HG03045 (cell line): ENCODE measurements around the gene EIF3I.

Experiments used
- ATAC-seq: cut with Tn5 transposase; IDR thresholded peaks from one replicate; pipeline ENCODE4 v1.9.1; 2021; ENCODE audit warnings: mild to moderate bottlenecking, moderate library complexity; ENCODE audit not compliant: unreplicated experiment

The EIF3I gene

DNA sequence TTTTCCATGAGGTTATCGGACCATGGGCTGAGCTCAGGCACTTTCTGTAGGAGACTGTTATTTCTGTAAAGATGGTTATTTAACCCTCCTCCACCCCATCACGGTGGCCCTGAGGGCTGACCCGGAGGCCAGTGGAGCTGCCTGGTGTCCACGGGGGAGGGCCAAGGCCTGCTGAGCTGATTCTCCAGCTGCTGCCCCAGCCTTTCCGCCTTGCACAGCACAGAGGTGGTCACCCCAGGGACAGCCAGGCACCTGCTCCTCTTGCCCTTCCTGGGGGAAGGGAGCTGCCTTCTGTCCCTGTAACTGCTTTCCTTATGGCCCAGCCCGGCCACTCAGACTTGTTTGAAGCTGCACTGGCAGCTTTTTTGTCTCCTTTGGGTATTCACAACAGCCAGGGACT is 24.4 kb upstream of the EIF3I start:
- no peak for ATAC-seq

DNA sequence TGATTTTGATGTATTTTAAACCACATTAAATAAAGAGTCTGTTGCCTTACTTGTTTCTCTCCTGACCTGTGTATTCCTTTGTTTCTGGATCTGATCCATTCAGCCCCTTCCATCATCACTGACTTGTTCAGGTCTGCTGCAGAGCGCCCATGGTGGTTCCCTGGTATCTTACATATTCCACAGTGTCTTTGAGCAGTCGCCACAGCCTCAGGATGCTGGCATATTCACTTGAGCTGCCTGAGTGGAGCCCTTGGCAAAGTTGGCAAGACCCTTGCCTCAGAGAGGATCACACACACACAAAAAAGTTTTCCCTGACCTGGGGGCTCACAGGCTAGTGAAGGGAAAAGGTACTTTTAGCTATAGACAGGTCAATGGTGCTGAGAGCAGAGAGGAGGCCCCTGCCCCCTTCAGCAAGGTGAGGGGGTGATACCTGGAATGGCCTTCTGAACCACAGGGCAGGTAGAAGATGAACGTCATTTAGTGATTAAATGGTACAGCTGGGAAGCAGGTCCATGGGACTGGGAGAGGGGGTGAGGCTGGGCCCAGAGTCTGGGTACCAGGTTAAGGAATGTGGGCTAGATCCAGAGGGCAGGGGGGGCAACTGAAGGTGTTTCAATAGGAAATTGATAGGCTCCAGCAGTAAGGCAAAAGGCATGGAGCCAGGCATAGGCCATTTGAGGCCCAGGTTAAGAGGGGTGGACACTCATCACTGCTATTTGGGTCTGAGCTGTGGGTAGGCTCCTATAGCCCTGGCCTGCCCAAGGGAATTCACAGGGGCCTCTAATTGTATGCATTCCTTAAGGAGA is 23.8 kb upstream of the EIF3I start:
- ATAC-seq: no peak

DNA sequence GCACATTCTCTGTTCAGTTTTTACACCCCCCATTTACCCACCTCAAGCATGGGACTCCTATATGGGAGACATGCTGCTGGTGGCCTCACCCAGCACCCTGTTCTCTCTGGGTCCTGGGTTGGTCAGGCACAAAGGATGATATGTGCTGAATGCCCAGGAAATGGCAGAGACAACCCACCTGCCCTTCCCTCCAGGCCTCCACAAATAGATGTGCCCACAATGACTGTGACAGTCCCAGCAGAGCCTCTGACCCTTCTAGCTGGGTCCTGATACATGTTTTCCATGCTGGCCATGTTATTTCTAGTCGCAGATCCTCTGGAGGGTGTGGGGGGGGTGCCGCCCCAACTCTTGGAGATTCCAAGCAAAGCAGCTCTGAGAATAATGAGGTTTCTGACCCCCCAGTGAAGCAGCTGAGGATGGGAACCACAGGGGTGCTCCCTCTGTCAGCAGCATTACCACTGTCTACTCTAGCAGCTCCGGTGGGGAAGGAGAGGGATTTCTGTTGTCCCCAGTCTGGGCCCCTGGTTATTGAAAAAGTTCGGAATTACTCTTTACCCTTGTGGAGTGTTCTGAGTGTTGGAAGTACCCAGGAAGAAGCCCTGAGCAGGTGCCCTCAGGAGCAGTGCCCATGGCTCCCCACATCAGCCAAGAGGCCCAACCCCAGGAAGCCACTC is 23.0 kb upstream of the EIF3I start:
- ATAC-seq: no peak

DNA sequence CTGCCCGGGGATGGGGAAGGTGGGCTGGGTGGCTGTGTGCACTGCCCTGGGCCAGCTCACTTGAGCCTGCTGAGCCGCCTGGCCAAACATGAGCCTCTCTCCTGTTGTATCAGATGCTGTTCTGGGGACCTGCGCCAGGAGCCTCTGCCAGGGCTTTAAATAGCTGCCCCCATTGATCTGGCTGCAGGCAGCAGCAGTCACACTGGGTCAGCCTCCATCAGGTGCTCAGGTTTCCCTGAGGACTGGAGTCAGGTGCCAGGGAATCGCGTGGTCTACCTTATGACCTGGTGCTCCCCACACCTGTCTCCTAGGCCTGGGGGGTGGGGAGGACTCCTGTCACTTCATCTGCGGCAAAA is 22.5 kb upstream of the EIF3I start:
- no peak for ATAC-seq

DNA sequence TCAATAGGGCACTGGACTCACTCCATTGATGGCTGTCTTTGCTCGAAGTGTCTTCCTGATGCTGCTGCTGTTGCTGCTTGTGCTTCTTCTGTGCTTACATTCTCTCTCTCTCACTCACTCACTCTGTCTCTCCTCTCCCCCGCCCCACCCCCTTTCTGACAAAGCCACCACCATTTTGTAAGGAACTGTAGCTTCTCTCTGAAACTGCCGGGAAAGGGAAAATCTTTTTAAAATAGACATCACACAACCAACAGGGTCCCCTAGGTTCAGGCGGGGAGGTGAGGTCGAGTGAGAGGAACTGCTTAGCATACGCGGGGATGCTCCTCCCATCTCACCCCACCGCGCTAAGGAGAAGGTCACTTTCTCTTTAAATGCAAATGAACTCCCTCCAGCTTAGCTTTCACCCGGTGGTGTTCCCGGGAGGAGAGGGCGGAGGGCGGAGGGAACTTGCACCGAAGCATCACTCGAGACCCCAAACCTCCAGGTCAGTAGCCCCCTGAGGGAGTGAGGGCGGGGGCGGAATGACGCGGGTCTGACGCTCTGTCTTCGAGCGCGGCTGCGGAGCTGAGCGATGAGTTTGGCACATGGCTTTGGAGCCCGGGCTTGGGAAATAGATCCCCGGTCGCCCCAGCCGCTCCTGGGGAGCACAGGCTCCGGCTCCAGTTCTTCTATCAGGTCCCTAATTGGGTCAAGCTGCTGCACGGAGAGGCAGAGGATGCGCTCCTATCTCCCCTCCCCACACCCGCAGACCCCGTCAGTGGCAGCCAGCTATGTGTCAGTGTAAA is 21.8 kb upstream of the EIF3I start, which contains the start of gene CCDC28B:
Gene CCDC28B (plus strand): TSS at position 370 of the 785 bp plus-strand sequence. CDS start 1,341 bp downstream, outside the sequence.
- ATAC-seq: peak; percentile 25

DNA sequence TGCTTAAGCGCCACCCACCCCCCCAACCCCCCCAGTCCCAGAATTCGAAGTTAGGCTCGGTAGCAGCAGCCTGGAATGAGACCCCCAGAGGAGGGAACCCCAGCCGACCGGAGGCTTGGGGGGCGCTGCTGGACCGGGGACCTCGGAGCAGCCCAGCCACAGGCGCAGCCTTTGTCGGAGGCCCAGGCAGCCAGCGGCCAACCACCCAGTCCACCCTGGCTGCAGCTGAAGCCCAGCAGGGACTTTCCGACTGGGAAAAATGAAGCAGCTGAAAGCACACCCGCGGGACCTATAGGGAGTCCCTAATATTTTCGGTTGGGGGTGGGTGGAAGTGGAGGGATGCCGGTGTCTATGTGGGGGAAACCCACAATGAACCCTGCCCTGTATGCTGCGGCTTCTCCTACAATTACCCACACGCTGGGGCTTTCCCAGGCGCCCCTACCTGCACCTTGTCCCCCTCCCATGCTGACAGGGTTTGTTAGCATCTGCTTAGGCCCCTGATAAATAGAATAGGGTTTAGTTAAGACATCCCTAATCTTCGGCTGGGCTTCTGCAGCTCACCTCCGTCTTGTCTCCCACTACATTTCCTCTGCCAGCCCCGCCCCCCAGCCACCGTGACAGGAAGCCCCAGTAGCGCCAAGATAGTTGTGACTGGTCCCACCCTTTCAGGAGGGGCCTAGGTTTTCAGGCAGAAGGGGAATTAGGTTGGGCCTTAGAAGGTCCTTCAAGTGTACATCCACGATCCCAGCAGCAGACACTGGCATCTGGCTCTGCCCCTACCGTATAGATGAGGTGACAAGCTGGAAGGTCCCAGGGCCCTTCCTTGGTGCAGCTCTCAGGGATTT is 21.0 kb upstream of the EIF3I start:
- peak; percentile 37 for ATAC-seq

DNA sequence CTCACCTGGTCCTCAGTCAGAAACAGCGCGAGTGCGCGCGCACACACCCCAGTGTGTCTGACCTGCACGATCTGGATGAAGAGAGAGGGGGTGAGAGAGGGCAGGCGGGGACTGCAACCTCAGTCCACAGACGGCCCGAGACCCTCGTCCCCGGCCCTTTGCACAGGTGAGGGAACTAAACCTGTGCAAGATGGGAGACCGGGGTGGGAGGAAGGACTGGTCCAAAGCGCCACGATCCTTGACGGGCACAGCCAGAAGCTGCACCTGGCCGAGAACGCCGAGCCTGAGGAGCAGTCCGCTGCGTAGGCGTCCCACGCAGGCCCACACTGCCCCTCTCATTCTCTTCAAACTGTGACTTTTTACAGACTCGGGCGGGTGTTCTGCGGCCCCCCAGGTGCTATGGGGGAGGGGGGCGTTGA is 17.3 kb upstream of the EIF3I start:
- no peak for ATAC-seq

DNA sequence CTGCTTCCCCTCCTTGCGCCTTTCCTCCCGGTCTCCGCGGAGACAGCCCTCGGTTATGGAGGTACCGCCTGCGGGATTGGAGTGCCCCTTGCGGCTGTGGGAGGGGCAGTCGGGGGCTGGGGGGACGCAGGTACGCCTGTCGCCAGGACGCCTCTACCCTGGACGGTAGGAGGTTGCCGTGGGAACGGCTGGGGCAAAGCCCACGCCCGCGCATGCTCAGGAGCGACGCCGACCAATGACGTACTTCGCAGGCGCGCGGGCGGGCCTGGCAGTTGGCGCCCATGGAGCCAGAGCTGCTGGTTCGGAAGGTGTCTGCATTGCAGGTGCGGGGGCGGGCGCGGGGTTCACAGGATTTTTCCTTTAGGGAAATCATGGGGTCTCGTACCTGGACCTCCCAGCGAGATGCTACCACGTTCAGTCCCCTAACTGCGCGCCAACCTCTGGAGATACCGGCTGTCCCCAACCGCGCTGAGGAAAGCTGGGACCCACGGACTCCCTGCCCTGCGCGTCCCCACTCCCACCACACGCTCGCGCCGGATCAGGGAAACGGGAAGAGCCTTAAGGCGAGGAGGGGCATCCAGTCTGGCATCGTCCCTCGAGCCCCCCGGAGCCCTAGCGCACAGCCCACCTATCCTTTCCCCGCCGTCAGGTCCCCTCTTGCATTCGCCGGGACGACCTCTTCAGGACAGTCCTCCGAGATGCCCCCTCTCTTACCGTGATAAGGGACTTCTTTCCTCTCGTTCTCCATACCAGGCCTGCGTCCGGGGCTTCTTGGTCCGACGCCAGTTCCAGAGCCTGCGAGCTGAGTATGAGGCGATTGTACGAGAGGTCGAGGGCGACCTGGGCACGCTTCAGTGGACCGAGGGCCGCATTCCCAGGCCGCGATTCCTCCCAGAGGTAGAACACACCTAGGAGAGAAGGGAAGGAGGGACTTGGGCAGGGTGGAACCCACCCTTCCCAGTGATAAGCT is 16.5 kb upstream of the EIF3I start, which contains the start of gene IQCC:
Gene IQCC (plus strand): TSS at position 271 of the 970 bp plus-strand sequence. CDS start 11 bp downstream, at position 282.
- peak; percentile 50 for ATAC-seq

DNA sequence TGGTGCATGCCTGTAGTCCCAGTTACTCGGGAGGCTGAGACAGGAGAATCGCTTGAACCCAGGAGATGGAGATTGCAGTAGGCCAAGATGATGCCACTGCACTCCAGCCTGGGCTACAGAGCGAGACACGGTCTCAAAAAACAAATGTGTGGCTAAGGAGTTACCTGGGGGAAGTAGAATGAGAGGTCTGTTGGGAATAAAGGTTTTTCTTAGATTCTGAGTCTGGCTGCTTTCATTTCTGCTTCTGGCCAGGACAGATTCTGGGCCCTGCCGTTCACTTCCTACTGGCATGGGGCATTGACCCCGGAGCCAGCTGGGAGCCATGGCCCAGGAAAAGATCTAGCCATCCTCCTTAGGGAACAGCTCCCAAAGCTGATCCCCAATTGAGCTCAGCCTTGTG is 13.7 kb upstream of the EIF3I start:
- ATAC-seq: no peak

DNA sequence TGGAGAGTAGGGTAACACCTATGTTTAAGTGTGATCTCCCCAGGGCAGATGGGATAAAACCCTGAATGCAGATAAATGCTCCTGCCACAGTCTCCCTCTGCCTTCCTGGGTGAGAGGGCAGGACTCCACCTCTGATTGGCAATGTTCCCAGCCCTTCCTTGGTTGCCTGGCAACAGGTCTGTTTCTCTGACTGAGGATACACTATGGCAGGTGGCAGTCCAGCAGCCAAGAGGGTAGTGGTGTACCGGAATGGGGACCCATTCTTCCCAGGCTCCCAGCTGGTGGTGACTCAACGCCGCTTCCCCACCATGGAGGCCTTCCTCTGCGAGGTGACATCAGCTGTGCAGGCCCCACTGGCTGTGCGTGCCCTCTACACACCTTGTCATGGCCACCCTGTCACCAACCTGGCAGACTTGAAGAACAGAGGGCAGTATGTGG is 13.3 kb upstream of the EIF3I start, which contains the start of gene DCDC2B:
Gene DCDC2B (plus strand): TSS at position 199 of the 438 bp plus-strand sequence. CDS start 5 bp downstream, at position 204.
- ATAC-seq: no peak

DNA sequence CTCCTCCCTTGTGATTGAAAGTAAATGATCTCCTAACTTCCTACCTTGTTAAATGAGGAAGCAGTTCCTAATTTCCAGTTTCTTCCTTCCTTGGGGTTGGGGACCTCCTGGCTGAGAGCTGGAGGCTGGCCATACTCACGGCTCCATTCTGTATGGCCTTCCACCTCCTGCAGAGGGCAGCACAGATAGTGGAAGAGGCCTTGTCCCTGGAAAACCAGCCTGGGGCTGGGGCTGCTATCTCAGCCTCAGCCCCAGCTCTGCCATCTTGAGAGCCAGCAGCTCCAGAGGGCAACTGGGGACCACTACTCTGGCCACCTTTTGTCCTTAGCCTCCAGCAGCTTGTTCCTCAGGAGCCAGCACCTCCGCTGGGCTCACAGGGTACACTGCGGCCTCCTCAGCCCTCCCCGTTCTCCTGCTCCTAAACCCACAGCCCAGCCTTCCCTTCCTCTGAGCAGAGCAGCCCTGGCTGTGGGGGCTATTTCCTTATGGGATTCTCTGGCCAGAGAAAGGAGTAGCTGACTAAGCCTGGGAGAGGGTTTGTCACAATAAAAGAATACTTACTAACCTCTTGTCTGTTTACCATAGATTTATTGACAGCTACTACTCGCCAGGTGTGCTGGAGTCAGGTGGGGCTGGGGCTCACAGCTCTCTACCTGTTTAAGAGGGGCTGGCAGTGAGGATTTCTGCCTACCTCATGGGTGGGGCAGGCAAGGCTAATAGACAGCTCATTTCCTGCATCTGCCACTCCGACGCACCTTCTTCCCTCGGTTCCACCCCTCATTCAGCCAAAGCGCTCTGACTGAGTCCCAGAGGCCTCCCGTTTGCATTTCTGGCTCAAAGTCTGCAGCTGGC is 6.4 kb upstream of the EIF3I start:
- ATAC-seq: no peak

DNA sequence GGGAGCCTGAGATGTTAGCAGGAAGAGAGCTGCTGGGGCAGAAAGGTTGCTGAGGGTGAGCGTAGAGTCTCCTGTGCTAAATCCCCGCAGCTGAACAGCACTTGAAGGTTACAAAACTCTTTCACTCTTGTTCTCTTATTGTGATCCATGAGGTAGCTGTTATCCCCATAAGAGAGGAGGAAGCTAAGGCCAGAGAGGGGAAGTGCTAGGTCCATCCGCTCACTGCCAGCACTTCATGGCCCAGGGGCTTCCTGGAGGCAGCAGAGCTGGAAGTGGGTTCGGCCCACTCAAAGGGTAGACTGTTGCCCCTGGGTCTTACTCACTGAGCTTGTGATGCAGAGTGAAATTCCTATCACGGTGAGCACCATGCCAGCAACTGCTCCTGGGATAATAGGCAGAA is 5.6 kb upstream of the EIF3I start:
- no peak for ATAC-seq

DNA sequence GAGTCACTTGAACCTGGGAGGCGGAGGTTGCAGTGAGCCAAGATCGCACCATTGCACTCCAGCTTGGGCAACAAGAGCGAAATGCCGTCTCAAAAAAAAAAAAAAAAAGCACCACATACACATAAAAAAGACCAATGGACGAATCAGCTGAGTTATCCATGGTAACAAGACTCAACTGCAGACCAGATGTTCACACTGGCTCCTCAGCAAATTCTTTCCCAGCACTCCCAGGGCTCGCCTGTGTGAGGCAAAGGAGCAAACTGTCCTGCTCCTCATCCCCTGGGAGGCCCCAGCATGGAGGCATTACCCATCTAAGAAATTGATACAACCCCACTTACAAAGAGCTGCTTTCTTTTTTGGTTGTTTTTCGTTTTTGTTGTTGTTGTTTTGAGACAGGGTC is 3.2 kb upstream of the EIF3I start:
- no peak for ATAC-seq

DNA sequence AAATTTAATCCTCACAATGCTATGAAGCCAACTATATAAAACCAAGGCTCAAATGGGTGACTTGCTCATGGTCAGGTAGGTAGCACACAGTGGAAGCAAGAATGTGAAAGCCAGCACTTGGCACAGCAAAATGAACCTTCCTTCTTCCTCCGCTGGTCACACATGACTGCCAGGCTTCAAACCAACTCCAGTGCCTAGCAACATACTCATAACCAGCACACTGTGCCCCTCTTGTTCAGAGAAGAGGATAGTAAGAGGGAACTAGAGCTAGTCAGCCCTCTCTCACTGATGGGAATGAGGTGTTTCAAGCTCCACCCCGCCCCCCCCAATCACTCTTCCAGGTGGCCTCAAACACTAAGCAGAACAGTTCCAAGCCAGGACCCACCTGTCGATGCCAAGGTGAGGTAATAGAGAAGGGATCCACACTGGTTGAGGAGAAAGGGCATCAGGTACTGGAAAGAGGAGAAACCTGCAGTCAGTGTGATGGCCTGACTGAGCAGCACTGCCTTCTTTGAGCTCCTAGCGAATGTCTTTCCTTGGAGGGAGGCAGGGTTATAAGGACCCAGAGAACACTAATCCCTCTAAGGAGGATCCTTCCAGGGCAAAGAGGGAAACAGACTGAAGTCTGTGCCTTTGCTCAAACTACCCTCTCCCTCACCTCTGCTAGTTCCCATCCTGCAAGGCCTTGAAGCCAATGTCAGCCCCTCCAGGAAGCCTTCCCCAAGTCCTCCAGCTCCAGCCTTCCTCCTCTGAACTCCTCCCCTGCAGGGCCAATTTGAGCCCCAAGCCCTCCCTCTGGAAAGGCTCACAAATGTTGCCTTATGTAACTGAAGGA is 1.2 kb upstream of the EIF3I start:
- no peak for ATAC-seq

DNA sequence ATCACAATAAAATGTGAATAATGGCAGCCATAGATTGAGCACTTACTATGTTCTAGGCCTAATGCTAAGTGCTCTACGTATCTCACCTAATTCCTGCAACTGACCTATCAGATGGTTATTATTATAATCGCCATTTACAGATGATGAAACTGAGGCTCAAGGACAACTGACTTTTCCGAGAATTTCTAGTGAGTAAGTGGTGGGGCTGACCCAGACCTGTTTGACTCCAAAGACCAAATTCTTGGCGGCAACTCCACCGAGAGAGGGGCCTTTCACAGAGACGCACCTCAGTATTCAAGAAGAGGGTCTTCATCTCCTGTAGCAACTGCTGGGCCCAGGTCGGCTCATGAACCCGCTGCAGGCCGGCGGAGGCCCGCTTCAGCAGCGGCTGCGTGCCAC is 627 bp upstream of the EIF3I start:
- no peak for ATAC-seq

DNA sequence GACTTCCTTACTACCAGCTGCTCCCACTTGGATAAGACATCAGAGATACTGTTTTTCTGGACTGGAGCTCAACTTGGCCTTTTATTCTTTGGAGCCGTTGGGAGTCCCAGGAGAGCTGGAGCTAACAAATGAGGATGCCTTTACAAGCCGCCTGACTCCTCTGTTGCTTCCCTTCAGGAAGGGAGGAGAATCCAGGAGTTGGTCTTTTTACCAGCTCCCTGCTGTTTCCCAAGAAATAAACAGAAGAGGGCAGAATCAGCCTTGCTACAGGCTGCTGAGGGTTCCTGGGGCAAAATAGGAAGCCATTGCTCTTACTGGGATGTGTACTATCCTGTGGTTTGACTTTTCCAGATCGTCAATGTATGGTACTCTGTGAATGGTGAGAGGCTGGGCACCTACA is 1.5 kb downstream of the EIF3I start:
- ATAC-seq: no peak

DNA sequence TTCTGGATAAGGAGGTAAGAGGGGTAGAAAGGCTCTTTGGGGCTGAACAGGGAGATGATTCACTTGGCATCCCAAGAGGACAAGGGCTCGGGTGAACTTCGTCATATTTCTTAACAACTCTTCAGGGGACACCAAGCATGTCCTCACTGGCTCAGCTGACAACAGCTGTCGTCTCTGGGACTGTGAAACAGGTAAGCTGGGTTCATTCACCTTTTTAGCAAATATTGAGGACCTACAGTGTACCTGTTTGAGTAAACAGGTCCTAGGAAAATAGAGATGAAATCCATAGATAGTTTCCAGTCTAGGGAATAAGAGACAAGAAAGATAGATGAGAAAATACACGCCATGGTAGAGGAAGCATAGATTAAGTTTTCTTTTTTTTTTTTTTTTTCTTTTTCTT is 2.1 kb downstream of the EIF3I start:
- ATAC-seq: no peak
